22Rv1 (cell line): ENCODE results near the gene EIF4EBP2.

Source experiments
- ZFX ChIP-seq: fragments of 450-650 bp; IDR thresholded peaks from 2 replicates; pipeline ENCODE4 v1.6.1; 2017; ENCODE audit warnings: antibody characterized with exemption, borderline replicate concordance
- TF ChIP-seq, protein P1 (sequence below): fragments of 450-650 bp; IDR thresholded peaks from 2 replicates; pipeline ENCODE4 v1.5.1; 2017; ENCODE audit warnings: mild to moderate bottlenecking

DNA sequence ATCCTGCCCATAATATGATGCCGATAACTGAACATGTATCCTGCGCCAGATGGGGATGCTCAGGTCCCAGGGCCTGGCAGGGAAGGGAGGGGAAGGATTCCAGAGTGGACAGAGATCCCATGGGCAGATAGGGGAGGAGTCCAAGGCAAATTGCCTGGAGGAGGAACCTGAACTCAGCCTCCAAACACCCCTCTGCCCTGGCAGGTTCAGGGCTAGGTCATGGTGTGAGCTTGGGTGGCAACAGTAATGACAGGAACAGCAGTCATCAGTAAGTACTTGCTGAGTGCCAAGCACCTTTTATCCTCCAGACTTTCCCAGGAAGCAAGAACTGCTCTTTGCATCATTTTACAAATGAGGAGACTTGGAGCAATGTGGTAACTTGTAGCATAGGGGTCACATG lies 70.8 kb downstream of the EIF4EBP2 start:
- TF ChIP-seq ZFX = no peak
- TF ChIP-seq, protein P1, sequence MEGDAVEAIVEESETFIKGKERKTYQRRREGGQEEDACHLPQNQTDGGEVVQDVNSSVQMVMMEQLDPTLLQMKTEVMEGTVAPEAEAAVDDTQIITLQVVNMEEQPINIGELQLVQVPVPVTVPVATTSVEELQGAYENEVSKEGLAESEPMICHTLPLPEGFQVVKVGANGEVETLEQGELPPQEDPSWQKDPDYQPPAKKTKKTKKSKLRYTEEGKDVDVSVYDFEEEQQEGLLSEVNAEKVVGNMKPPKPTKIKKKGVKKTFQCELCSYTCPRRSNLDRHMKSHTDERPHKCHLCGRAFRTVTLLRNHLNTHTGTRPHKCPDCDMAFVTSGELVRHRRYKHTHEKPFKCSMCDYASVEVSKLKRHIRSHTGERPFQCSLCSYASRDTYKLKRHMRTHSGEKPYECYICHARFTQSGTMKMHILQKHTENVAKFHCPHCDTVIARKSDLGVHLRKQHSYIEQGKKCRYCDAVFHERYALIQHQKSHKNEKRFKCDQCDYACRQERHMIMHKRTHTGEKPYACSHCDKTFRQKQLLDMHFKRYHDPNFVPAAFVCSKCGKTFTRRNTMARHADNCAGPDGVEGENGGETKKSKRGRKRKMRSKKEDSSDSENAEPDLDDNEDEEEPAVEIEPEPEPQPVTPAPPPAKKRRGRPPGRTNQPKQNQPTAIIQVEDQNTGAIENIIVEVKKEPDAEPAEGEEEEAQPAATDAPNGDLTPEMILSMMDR = no peak
